HepG2 (cell line): ENCODE data around the gene CFAP221. TPM values are rescaled to one million over a fixed set of nuclear protein-coding genes. Genes with fewer than 3 reads are reported as not detected.
A peak's percentile ranks its signal among the peaks of the same experiment; 100 is the strongest.

ENCODE experiments used
- ATF7-NPFF ChIP-seq: sonication (generic); formaldehyde crosslinking; IDR thresholded peaks from 2 replicates; pipeline ENCODE4 v1.8.1; 2023; ENCODE audit warnings: mild to moderate bottlenecking, low read depth, missing genetic modification reagents, moderate library complexity
- GABPA ChIP-seq, 2 experiments: IDR thresholded peaks; 2 replicates each; pipeline ENCODE4 v1.6.1; 2011 to 2016; ENCODE audit warnings: low read depth in 2 of 2, low read length in 1 of 2, missing biosample characterization in 1 of 2, missing genetic modification characterization in 1 of 2
- GTF2F1 ChIP-seq: fragments of 150-350 bp; IDR thresholded peaks from 2 replicates; pipeline ENCODE4 v1.6.1; 2014; ENCODE audit warnings: low read length
- HES4 ChIP-seq: sonication (generic); formaldehyde crosslinking; IDR thresholded peaks from 2 replicates; pipeline ENCODE4 v1.9.0; 2021; ENCODE audit warnings: mild to moderate bottlenecking, missing genetic modification reagents, borderline replicate concordance
- HNF4G ChIP-seq, 2 experiments: sonication (generic) in 1 of 2; formaldehyde crosslinking in 1 of 2; IDR thresholded peaks; 2 replicates each; pipeline versions ENCODE4 v1.4.0 to v1.6.1; 2011 to 2020; ENCODE audit warnings: borderline replicate concordance in 2 of 2, low read depth in 2 of 2, mild to moderate bottlenecking in 2 of 2, low read length in 1 of 2, missing genetic modification reagents in 1 of 2, moderate library complexity in 1 of 2
- LCORL ChIP-seq, 2 experiments: fragments of 450-650 bp in 1 of 2; sonication (generic) in 1 of 2; formaldehyde crosslinking in 1 of 2; IDR thresholded peaks; 2 replicates each; pipeline versions ENCODE4 v1.5.0 to v1.6.1; 2017 to 2020; ENCODE audit warnings: antibody characterized with exemption in 1 of 2, missing genetic modification reagents in 1 of 2
- MAFG ChIP-seq: sonication (generic); formaldehyde crosslinking; IDR thresholded peaks from 2 replicates; pipeline ENCODE4 v1.5.1; 2020; ENCODE audit warnings: mild to moderate bottlenecking, missing genetic modification reagents
- RBM22 ChIP-seq: fragments of 200-400 bp; formaldehyde crosslinking; optimal IDR thresholded peaks from 2 replicates; pipeline ENCODE3; 2017; ENCODE audit warnings: mild to moderate bottlenecking, low read length, moderate library complexity
- SETDB1 ChIP-seq: sonication (generic); formaldehyde crosslinking; IDR thresholded peaks from 2 replicates; pipeline ENCODE4 v1.5.1; 2020; ENCODE audit warnings: missing genetic modification reagents, mild to moderate bottlenecking, borderline replicate concordance
- SKI ChIP-seq: fragments of 450-650 bp; IDR thresholded peaks from one replicate; pipeline ENCODE4 v1.6.1; 2018; ENCODE audit warnings: mild to moderate bottlenecking; ENCODE audit not compliant: partially characterized antibody
- SMAD1 ChIP-seq: sonication (generic); formaldehyde crosslinking; IDR thresholded peaks from 2 replicates; pipeline ENCODE4 v1.4.0; 2020; ENCODE audit warnings: missing genetic modification reagents, low read depth, mild to moderate bottlenecking, borderline replicate concordance
- SNAPC2 ChIP-seq: sonication (generic); formaldehyde crosslinking; IDR thresholded peaks from 2 replicates; pipeline ENCODE4 v1.8.1; 2022; ENCODE audit warnings: mild to moderate bottlenecking, missing genetic modification reagents
- ZMAT3 ChIP-seq: sonication (generic); formaldehyde crosslinking; conservative IDR thresholded peaks from 2 replicates; pipeline ENCODE4 v1.7.0; 2021; ENCODE audit warnings: missing genetic modification reagents
- ZNF430 ChIP-seq: sonication (generic); formaldehyde crosslinking; IDR thresholded peaks from 2 replicates; pipeline ENCODE4 v1.9.0; 2021; ENCODE audit warnings: mild to moderate bottlenecking, missing genetic modification reagents
- ZNF446 ChIP-seq: sonication (generic); formaldehyde crosslinking; IDR thresholded peaks from 2 replicates; pipeline ENCODE4 v1.5.0; 2020; ENCODE audit warnings: mild to moderate bottlenecking, missing genetic modification reagents
- ZNF7 ChIP-seq: IDR thresholded peaks from 2 replicates; pipeline ENCODE4 v1.6.1; 2016; ENCODE audit warnings: missing biosample characterization, missing genetic modification reagents
- ZNF883 ChIP-seq: sonication (generic); formaldehyde crosslinking; IDR thresholded peaks from 2 replicates; pipeline ENCODE4 v1.5.1; 2020; ENCODE audit warnings: mild to moderate bottlenecking, missing genetic modification reagents; ENCODE audit errors: not compliant biosample characterization
- ZSCAN30 ChIP-seq: sonication (generic); formaldehyde crosslinking; IDR thresholded peaks from 2 replicates; pipeline ENCODE4 v1.5.0; 2020; ENCODE audit warnings: mild to moderate bottlenecking, missing genetic modification reagents
- polyA plus RNA-seq, 8 experiments: library from polyadenylated mRNA; depleted of rRNA in 3 of 8; stranded (reverse) in 7 of 8; unstranded in 1 of 8; fragments of >200 nt; fragmentation: Illumina TruSeq in 4 of 8; extraction: Trizol in 4 of 8; gene quantifications; 2 replicates each; pipeline versions ENCODE4 v1.2.1 to v1.2.3, GENCODE V29; 2011 to 2016; ENCODE audit warnings: low read depth in 4 of 8, missing spikeins in 1 of 8, mixed read lengths in 1 of 8; ENCODE audit not compliant: insufficient read depth in 1 of 8
- total RNA-seq, 5 experiments: library from RNA; depleted of rRNA; stranded (reverse); fragments of >200 nt; fragmentation: Illumina TruSeq; extraction: Trizol; gene quantifications; 2 replicates each; pipeline ENCODE4 v1.2.3, GENCODE V29; 2016; ENCODE audit warnings: low read depth in 1 of 5
- TF ChIP-seq, protein P1 (sequence below): sonication (generic); formaldehyde crosslinking; IDR thresholded peaks from 2 replicates; pipeline ENCODE4 v1.5.0; 2020; ENCODE audit warnings: missing genetic modification reagents
- TF ChIP-seq, protein P2 (sequence below): sonication (generic); formaldehyde crosslinking; IDR thresholded peaks from 2 replicates; pipeline ENCODE4 v1.5.0; 2020; ENCODE audit warnings: missing genetic modification reagents, mild to moderate bottlenecking, borderline replicate concordance
- TF ChIP-seq, protein P3 (sequence below): conservative IDR thresholded peaks from 2 replicates; pipeline ENCODE4 v1.6.1; 2018; ENCODE audit warnings: missing genetic modification reagents
- TF ChIP-seq, protein P4 (sequence below): sonication (generic); formaldehyde crosslinking; IDR thresholded peaks from 2 replicates; pipeline ENCODE4 v1.4.0; 2020; ENCODE audit warnings: missing genetic modification reagents

CFAP221 gene
- total and polyA plus RNA-seq, 2 of the 13 experiments (the other 11 are each of a cell fraction or from before 2014, with no cell fraction given): not detected

DNA sequence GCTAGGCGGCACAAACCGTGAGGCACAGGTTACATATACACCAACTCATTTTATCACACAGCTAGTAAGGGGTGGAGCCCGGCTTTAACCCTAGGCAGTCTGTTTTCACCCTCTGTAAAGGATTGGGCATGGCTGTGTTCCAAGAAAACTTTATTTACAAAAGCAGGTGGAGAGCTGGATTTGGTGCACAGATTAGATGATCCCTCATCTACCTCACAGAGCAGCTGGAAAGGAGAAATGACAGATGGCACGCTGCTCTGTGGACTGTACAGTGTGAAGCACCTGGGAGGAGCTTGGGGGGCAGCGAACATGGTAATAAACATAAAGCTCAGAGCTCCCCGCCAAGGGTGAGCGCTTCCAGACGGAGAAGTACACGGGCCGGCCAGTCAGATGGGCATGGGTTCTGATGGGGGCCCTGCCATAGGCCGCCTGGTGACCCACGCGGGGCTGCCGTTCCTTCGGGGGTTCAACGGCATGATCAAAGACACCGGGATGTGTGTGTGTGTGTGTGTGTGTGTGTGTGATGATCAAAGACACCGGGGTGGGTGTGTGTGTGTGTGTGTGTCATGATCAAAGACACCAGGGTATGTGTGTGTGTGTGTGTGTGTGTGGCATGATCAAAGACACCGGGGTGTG, 133.9 kb downstream of the CFAP221 start (continued):
- TF ChIP-seq HES4 (no peak), GABPA (IDR thresholded peaks at IDR 0.05; ENCODE audit: low read depth, low read length) (no peak), GABPA (CRISPR knock-in tag; IDR thresholded peaks at IDR 0.05; ENCODE audit: low read depth) (0 out of 2 replicates have a peak, but pooled peaks have one; percentile 14), ATF7-NPFF (CRISPR knock-in tag) (no peak), SKI (no peak), ZNF7 (no peak), ZNF446 (CRISPR knock-in tag) (no peak), LCORL (IDR thresholded peaks at IDR 0.05) (no peak), LCORL (CRISPR knock-in tag; IDR thresholded peaks at IDR 0.05) (no peak), SETDB1 (CRISPR knock-in tag) (no peak), ZNF883 (CRISPR knock-in tag) (peak; percentile 51), RBM22 (no peak), ZNF430 (no peak), GTF2F1 (no peak), SMAD1 (CRISPR knock-in tag) (no peak), MAFG (CRISPR knock-in tag) (no peak), ZMAT3 (CRISPR knock-in tag) (no peak; the same call in 1 of the 2 replicates), ZSCAN30 (CRISPR knock-in tag) (no peak), SNAPC2 (no peak), HNF4G (IDR thresholded peaks at IDR 0.05; ENCODE audit: borderline replicate concordance, low read depth, low read length) (no peak), HNF4G (CRISPR knock-in tag; IDR thresholded peaks at IDR 0.05; ENCODE audit: borderline replicate concordance, low read depth) (0 out of 2 replicates have a peak, but pooled peaks have one; percentile 15)
- TF ChIP-seq, protein P1, sequence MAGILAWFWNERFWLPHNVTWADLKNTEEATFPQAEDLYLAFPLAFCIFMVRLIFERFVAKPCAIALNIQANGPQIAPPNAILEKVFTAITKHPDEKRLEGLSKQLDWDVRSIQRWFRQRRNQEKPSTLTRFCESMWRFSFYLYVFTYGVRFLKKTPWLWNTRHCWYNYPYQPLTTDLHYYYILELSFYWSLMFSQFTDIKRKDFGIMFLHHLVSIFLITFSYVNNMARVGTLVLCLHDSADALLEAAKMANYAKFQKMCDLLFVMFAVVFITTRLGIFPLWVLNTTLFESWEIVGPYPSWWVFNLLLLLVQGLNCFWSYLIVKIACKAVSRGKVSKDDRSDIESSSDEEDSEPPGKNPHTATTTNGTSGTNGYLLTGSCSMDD (CRISPR knock-in tag): no peak
- TF ChIP-seq, protein P2, sequence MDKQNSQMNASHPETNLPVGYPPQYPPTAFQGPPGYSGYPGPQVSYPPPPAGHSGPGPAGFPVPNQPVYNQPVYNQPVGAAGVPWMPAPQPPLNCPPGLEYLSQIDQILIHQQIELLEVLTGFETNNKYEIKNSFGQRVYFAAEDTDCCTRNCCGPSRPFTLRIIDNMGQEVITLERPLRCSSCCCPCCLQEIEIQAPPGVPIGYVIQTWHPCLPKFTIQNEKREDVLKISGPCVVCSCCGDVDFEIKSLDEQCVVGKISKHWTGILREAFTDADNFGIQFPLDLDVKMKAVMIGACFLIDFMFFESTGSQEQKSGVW: no peak
- TF ChIP-seq, protein P3, sequence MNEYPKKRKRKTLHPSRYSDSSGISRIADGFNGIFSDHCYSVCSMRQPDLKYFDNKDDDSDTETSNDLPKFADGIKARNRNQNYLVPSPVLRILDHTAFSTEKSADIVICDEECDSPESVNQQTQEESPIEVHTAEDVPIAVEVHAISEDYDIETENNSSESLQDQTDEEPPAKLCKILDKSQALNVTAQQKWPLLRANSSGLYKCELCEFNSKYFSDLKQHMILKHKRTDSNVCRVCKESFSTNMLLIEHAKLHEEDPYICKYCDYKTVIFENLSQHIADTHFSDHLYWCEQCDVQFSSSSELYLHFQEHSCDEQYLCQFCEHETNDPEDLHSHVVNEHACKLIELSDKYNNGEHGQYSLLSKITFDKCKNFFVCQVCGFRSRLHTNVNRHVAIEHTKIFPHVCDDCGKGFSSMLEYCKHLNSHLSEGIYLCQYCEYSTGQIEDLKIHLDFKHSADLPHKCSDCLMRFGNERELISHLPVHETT (CRISPR knock-in tag): no peak
- TF ChIP-seq, protein P4, sequence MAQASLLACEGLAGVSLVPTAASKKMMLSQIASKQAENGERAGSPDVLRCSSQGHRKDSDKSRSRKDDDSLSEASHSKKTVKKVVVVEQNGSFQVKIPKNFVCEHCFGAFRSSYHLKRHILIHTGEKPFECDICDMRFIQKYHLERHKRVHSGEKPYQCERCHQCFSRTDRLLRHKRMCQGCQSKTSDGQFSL (CRISPR knock-in tag): no peak
